ENCODE measurements around the gene FIGN.

GRCh38 chr2:163658556-163658955 is 77.3 kb downstream of the FIGN start:
- TF ChIP-seq EZH2 (IDR thresholded peaks at IDR 0.05; ENCODE audit: insufficient read depth, poor library complexity, severe bottlenecking) (no peak), EZH2phosphoT487 (IDR thresholded peaks at IDR 0.05; ENCODE audit: insufficient read depth, low read depth) (no peak)
